Loucy (cell line): ENCODE results near the gene CCDC33.

Experiments used
- CTCF ChIP-seq: fragments of 200-600 bp; sonication (generic); conservative IDR thresholded peaks from 2 replicates; pipeline ENCODE4 v1.5.1; 2014; ENCODE audit warnings: mild to moderate bottlenecking, antibody characterized with exemption, low read length
- EZH2phosphoT487 ChIP-seq: fragments of 200-600 bp; IDR thresholded peaks from 2 replicates; pipeline ENCODE4 v1.6.1; 2018; ENCODE audit warnings: antibody characterized with exemption, mild to moderate bottlenecking, moderate library complexity, borderline replicate concordance

DNA sequence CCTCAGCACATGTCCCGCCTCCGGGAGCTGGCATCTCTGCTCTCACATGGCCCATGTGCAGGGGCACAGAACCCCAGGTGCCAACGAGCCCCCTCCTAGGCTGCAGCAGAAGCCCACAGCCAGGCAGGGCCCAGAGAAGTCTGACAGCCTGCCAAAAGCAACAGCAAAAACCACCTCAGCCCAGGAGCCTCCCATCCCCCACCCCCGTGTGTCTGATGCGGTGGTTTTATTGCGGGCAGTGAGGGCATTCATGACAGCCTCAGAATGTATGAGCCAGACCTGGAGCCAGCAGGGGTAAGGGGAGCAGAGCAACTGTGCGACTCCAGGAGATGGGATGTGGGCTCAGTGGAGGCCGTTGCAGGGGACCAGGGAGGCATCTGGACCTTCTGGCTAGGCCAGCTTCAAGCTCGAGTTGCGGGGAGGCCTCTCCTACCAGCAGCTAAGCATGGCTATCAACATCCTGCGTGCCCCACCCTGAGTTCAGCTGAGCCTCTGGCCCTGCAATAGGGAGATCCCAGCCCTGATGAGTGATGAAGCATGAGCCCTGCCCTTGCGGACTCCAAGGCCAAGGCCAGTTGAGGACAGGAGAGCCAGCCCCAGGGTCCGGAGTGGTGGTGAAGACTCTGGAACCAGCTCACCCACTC is 78.8 kb downstream of the CCDC33 start:
- TF ChIP-seq CTCF: no peak
- no peak for TF ChIP-seq EZH2phosphoT487
